ENCODE results near the gene SLC17A7.
A peak's percentile ranks its signal among the peaks of the same experiment; 100 is the strongest.
"Not testable (repeated sequence)": the region's sequence is repeated elsewhere in the genome, so short reads cannot be mapped to it uniquely, and the experiment has no call there.

Gene SLC17A7

GRCh38 chr19:49441210-49441959 lies at the start of gene SLC17A7:
SLC17A7 (minus strand) TSS chr19:49441527; CDS start chr19:49441379, 148 bp downstream.
- DNase-seq, result peak in 1 of 2 experiments; percentile 30

- no peak for DNase-seq
Measured at GRCh38 chr19:49490287-49491029, 49.1 kb upstream of the SLC17A7 start.

DNA sequence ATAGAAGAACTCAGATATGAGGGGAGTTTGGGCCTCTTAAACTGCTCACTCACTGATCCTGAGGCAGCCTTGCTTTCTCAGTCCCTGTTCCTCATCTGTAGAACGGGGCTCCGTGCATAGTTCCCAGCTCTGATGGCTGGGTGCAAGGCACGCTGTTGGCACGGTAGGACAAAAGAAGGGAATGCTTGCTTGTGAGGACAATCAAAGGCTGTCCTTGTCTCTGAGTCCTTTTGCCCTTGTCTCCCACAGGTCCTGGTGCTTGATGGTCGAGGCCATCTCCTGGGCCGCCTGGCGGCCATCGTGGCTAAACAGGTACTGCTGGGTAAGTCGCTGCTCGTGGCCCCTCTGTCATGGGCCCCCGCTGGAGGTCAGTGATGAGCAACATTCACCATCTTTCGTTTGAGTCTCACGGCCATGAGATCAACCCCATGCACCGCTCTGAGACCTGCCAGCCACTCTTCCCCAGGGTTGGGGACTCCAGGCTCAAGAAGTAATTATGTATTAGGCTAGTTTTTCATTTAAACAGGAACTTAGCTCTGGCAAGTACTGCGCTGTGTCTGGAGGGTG lies 48.4 kb upstream of the SLC17A7 start:
- no peak for DNase-seq

- DNase-seq, result no peak
Measured at GRCh38 chr19:49488863-49489537, 47.7 kb upstream of the SLC17A7 start.

- no peak for DNase-seq
Measured at GRCh38 chr19:49488046-49488862, 46.9 kb upstream of the SLC17A7 start.

DNA sequence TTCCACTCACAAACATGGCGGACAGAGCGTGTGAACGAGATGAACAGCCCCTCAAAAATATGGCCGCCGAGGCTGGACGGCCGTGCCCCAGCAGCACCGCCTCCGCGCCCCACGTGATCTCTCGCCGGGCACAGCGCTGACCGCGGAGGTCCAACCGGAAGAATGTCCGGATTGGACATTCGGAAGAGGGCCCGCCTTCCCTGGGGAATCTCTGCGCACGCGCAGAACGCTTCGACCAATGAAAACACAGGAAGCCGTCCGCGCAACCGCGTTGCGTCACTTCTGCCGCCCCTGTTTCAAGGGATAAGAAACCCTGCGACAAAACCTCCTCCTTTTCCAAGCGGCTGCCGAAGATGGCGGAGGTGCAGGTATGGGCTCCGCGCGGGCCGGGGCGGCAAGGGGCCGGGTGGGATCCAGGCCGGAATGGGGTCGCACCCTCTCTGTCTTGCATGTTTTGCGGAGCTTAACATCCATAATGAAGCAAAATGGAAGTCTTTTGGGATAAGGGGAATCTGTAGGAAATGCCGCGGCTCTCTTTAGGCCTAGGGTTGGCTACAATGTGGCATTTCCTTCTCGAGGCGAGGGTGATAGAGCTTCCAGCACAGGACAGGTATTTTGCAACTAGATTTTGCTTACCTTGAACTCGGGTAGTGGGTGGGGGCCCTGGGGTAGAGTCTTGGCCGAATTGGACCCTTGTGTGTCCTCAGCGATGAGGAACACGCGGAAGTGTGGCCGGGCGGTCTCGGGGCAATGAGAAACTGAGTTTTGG lies 46.1 kb upstream of the SLC17A7 start, which contains the start of gene RPL13A:
Gene RPL13A (plus strand): TSS at position 332 of the 769 bp plus-strand sequence. CDS start 22 bp downstream, at position 354.
- peak; percentile 83 to 98 for DNase-seq

- no peak for DNase-seq
Measured at GRCh38 chr19:49486710-49487276, 45.5 kb upstream of the SLC17A7 start.

- DNase-seq, result no peak
Measured at GRCh38 chr19:49486232-49486631, 44.9 kb upstream of the SLC17A7 start.

DNA sequence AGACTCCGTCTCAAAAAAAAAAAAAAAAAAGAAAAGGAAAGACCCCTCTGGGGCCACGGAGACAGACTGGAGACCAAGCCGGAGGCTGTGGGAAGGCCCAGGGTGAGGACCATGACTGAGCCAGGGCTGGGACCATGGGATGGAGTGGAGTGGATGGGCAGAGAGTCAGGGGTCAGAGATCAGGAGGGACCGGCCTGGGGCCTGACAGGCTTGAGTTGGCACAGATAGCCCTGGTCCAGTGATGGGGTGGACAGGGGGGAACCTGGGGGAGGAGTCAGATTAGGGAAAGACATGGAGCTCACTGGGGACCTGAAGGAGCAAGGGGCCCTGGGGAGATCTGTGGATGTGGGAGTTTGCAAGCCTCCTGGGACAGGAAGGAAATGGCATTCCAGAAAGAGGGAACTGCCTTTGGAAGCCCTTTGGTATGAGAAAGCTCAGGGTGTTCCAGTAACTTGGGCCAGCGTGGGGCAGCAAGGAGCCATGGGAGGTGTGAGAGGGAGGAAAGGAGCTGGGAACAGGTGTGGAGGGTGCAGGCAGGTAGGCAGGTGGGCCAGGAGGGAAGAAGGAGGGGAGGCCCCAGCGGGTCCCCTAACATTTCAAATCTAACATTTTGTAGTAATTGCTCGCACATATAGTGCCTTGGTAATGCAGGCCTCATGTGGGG lies 39.8 kb upstream of the SLC17A7 start:
- DNase-seq, result no peak

DNA sequence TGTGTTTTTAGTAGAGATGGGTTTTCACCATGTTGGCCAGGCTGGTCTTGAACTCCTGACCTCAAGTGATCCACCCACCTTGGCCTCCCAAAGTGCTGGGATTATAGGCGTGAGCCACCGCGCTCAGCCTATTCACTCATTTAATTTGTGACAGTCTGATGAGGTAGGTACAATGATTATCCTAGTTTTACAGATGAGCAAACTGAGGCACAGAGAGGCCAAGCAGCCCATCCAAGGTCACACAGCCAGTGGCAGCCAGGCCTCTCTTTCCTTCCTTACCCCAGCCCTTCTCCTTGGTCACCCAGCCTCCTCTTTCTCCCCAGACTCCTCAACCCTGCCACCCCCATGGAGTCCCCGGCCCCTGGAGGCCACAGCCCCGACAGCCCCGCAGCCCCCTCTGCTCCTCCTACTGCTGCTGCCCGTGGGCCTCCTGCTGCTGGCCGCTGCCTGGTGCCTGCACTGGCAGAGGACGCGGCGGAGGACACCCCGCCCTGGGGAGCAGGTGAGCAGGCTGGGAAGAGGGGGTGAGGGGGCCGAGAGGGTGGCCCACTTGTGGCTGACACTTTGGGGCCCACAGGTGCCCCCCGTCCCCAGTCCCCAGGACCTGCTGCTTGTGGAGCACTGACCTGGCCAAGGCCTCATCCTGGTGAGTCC lies 38.8 kb upstream of the SLC17A7 start:
- DNase-seq, result no peak

DNA sequence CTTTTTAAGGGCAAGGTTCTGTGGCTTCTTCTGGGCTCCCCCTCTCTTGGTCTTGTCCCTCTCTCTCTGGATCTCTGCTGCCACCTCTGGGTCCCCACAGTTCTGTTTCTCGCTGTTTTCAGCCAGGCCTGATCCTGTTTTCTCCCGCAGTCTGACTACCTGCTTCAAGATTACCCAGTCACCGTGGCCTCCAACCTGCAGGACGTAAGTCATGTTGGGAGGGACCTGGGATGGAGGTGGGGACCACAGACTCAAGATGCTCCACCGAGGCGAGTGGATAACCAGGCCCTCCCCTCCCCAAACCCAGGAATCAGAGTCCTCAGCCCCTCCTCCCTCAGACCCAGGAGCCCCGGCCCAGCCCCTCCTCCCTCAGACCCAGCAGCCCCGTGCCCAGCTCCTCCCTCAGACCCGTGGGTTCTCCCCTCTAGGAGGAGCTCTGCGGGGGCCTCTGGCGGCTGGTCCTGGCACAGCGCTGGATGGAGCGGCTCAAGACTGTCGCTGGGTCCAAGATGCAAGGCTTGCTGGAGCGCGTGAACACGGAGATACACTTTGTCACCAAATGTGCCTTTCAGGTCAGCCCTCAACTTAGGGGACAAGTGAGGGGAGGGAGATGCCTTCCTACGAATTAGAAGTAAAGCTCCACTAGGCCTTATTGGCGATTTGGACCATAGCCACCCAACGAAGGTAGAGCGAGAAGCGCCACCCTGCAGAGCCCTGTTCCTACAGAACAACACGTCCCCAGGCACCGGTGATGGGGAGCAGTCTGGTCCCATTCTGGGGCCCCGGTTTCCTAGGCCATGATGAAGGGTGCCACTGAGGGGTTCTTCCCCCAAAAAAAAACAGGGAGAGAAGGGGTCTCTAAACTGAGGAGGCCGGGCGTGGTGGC lies 34.9 kb upstream of the SLC17A7 start:
- DNase-seq, result no peak

DNA sequence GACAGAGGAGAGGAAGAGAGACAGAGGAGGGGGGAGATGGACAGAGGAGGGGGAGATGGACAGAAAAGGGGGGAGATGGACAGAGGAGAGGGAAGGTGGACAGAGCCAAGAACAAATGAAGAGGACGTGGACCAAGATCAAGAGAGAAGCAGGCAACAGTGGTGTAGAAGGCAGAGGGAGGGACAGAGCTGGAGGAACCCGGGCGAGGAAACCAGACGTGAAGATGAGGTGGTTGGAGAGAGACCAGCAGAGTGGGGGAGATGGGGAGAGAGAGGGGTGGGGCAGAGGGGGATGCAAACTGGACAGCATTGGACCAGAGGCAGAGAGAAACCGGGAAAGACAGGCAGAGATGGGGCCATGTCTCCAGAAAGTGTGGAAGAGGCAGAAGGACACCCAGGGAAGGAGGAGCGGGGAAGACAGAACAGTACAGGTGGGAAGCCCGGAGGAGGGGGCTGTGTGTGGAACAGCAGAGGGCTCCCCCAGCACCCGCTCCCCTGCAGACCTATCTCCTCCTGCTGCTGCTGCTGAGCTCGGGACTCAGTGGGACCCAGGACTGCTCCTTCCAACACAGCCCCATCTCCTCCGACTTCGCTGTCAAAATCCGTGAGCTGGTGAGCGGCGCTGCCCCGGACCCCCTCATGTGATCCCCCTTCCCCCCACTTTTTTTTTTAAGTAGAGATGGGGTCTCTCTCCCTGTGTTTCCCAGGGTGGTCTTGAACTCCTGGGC lies 34.0 kb upstream of the SLC17A7 start:
- DNase-seq, result no peak

- no peak for DNase-seq
Measured at GRCh38 chr19:49474542-49474924, 33.2 kb upstream of the SLC17A7 start.

DNA sequence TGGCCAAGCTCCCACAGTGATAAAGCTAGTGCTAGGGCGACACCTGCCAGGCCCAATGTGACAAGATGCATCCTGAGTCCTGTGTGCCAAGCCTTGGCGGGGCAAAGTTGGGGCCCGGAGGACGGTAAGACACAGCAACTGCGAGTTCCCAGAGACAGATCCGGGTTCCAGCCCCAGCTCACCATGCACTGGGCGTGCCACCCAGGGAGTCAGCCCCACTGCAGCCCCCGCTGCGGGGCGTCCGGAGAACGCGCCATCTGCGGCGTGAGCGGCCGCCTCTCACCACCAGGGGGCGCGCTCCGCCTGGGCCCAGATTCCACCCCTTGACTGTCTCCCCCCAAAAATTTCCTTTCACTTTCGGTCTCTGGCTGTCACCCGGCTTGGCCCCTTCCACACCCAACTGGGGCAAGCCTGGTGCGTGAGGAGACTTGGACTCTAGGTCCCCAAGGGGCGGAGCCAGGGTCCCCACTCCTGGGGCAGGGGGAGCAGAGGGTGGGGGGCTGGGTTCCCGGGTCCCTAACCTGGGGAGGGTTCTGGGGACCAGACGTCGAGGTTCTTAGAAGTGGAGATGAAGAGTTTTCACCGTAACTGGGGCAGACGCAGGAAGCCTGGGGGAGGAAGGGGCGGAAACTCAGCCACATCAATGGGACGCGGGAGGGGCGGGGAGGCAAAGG lies 32.7 kb upstream of the SLC17A7 start, which contains the start of gene FLT3LG:
Gene FLT3LG (plus strand): TSS at position 348 of the 674 bp plus-strand sequence. CDS start 425 bp downstream, outside the sequence.
- DNase-seq, result no peak

DNA sequence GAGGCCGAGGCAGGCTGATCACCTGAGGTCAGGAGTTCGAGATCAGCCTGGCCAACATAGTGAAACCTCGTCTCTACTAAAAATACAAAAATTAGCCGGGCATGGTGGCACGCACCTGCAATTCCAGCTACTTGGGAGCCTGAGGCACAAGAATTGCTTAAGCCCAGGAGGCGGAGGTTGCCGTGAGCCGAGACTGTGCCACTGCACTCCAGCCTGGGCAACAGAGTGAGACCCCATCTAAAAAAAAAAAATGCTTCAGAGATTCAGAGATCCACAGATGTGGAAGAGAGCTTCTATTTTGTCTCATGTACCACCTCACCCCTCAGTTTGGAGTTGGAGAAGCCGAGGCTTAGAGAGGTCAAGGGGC lies 32.2 kb upstream of the SLC17A7 start:
- not testable (repeated sequence) for DNase-seq

DNA sequence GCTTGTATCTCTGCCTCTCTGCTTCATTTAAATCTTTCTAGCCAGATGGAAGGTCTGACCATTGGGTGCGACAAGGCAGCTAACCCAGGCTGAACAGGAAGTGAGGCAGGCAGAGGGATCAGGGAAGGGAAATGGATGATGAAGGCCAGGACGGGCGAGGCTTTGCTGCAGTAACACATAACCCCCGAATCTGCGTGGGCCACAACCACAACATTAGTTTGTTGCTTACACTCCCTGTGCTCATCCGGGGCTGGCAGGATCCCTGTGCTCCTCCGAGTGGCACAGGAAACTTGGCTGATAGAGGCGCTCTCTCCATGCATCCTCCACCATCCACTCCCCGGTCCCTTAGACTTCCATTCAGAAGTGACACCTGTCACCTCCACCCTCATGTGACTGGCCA lies 31.6 kb upstream of the SLC17A7 start:
- DNase-seq, result no peak

DNA sequence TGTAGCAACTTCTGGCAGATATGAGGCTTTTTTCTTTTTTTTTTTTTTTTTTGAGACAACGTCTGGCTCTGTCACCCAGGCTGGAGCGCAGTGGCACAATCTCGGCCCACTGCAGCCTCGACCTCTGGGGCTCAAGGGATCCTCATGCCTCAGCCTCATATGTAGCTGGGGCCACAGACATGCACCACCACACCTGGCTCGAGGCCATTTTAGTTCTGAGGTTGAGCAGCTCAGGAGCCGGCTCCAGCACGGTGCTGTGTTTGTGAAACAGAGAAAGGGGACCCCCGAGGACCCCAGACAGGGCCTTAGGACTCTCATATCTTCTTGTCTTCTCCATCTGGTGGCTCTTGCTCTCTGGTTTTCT lies 29.3 kb upstream of the SLC17A7 start:
- DNase-seq, result no peak
